Midbrain (tissue), 1 donor: ENCODE results near the gene KCND2.

Experiments
- DNase-seq: peaks from one replicate; lab custom pipeline; 2025; lab: John Stamatoyannopoulos, UW

The KCND2 gene

DNA sequence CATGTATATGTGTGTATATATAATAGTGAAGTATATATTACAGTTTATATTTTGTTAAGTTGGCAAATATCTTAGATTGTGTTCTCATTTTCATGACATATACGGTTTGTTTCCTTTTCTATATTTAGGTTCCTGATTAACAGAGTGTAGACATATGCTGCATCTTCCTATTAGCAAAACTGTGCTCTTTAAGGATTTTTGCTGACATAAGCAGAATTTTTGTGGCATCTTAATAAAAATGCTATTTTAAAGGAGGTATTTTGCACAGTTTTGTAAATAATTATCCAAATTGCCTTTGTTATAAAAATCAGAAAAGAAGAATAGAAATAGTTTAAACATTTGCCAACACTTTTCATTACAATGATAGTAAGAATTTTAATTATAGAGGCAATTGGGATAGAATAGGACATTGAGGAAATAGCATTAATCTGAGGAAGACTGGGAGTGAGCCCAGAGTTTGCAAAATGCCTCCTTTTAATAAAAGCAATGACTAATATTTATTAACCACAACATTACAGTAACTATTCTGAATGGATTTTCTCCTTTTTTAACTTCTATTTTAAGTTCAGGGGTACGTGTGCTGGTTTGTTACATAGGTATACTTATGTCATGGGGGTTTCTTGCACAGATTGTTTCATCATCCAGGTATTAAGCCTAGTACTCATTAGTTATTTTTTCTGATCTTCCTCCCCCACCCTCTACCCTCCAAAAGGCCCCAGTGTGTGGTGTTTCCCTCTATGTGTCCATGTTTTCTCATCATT lies 38.2 kb downstream of the KCND2 start:
- DNase-seq: no peak

- DNase-seq: no peak
Measured at GRCh38 chr7:120320218-120320961, 47.4 kb downstream of the KCND2 start.

DNA sequence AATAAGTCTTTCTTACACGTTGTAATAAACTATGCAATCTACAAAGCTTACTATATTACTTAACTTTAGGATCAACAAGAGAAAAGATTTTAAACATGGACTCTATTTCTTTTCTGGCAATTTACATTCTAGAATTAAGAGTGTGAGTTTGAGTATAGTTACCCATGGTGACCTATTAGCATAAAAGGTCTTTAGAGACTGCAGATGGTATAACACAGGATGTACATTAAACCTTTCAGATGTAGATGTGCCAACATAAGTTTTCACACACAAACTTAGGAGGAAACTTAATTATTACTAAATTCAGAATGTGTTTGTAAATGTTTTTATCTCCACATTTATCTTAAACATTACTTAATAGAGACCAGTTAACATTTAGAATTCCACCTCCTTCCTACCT lies 54.1 kb downstream of the KCND2 start:
- DNase-seq: no peak

DNA sequence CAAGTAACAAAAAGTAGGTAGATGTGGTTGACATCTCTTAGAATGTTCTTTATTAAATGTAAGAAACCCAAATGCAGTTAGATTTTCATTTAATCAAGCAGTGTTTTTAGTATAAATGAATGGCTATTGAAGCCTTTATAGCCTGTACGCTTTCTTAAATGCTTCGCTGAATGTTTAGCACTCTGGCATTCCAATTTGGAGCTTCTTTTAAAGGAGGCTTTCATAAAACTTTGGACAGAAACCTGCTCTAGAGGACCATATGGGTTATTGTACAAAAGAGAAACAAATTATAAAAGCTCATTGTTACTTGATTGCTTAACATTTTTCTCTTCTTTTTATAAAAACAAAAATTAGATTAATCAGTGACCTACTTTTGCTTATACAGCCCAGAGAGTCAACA lies 59.5 kb downstream of the KCND2 start:
- DNase-seq: no peak

DNA sequence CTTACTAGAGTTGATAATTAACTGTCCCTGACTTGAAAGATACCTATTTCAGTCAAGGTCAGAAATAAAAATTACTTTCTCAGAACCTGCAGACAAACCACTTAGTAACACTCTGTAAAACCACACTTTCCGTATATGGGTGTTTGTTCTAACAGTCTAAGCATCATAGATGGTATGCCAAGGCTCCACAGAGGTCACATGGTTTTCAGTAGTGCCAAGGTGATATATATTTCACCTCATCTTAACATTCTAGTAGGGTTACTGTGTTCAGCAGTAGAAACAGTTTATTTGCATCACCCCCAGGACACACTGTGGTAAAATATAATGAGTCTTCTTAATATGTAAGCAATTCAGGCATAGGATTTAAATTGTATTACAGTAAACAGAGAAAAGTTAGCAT lies 61.5 kb downstream of the KCND2 start:
- DNase-seq: no peak

DNA sequence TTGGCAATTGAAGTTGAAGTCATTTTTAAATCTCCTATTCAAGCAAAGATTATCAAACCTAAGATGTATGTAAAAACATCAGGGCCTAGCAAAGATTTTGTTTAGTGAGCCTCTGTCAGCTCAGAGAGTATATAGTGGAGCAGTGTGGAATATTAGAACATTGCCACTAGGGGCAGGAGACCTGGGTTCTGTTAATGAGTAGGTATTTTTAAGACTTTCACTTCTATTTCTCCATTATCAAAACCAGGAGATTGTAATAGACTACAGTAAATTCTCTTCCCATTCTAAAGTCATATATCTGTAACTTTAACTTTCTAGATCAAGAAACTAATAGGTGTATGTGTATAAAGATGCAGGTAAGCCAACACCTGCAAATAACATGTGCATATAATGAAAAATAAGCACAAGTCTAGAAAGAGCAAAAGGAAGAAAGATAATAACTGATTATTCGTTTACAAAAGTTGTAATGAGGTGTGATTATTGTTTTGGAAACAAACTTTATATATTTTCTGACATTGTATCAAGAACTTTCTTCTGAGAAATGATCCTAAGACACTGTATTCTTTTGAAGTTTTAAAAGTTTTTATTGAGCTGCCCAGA lies 64.4 kb downstream of the KCND2 start:
- no peak for DNase-seq

DNA sequence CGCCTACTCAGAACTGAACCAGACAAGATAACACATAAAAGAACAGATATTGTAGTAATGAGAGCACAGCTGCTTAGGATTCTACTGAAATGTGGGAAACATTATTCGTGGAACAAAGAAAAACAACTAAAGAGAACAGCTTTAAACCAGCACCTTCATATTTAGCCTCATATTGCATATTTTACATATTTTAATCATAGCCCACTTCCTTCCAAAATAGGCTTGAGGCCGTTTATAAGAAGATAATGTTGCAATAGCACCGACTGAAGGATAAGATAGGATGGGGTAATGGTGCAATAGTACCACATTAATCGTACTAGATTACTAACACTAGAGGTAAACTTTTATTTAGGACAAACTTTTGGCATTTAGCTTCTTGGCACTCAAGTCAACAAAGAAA lies 71.3 kb downstream of the KCND2 start:
- no peak for DNase-seq

GRCh38 chr7:120353171-120353570 lies 80.2 kb downstream of the KCND2 start:
- DNase-seq: no peak

DNA sequence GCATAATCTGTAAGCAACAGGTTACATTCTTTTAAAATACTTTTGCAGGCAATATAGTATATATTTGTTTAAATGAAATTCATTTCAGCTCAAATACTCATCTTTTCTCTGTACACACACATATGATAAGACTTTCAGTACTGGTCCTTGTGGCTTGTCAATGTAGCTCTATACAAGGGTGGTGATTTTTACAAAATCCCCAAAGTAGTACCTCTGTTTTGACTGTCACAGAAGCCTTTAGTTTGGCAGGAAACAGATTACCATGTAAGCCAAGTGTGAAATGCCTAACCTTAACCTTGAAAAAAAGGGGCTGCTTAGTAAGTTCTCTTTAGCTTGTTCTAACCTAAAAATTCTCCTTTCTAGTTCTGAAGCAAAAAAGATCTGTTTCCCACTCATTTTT lies 87.9 kb downstream of the KCND2 start:
- no peak for DNase-seq

DNA sequence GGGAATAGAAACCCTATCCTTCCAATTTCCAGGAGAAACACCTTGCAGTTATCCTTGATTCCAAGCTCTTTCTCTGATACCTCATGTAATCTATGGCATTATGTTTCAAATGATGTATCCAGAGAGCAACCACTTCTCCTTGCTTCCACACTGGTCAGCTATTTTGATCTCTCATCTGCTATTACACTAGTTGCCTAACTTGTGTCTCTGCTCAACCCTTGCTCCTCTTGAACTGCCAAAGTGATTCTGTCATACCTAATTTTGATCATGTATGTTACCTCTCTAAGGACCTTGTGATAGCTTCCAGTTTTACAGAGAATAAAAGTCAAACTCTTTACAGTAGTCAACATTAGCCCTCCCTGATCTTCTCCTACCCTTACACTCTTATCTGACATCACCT lies 90.4 kb downstream of the KCND2 start:
- no peak for DNase-seq

- no peak for DNase-seq
Measured at GRCh38 chr7:120370954-120371353, 98.0 kb downstream of the KCND2 start.

GRCh38 chr7:120373174-120373573 lies 100.2 kb downstream of the KCND2 start:
- no peak for DNase-seq

GRCh38 chr7:120394595-120394994 lies 121.6 kb downstream of the KCND2 start:
- no peak for DNase-seq

GRCh38 chr7:120395526-120396019 lies 122.6 kb downstream of the KCND2 start:
- DNase-seq: no peak

GRCh38 chr7:120398284-120399000 lies 125.5 kb downstream of the KCND2 start:
- no peak for DNase-seq

- DNase-seq: no peak
Measured at GRCh38 chr7:120400806-120401455, 128.0 kb downstream of the KCND2 start.

DNA sequence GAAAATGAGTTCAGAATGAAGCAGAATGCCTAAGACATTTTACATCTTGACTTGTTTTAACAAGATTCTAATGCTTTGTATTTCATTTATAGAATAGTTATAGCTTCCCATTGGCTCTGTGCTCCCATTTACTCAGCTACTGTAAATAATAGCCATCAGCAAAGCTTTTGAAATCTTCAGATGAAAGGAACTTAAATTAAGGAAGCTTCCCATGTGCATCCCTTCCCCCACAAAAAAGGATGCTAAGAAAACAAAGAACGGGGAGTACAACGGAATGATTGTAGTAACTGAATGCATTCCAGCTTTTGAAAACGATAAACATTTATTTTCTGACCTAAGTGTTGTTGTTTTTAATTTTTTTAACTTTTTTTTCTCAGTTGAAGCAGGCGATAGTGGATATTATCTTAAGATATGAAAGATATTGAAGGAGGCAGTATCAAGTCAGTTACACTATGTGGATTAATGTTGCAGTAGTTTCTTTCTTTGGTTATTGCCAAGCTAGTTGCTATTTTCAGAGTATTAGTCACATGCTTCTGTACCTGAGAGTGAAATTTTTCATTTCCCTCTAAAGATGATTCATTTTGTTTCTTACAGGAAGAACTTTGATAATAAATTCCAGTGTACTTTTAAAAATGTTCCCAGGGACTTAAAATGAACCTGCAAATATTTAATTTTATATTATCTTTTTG lies 129.2 kb downstream of the KCND2 start:
- no peak for DNase-seq

GRCh38 chr7:120402801-120403200 lies 129.8 kb downstream of the KCND2 start:
- no peak for DNase-seq

- no peak for DNase-seq
Measured at GRCh38 chr7:120404042-120404441, 131.1 kb downstream of the KCND2 start.

DNA sequence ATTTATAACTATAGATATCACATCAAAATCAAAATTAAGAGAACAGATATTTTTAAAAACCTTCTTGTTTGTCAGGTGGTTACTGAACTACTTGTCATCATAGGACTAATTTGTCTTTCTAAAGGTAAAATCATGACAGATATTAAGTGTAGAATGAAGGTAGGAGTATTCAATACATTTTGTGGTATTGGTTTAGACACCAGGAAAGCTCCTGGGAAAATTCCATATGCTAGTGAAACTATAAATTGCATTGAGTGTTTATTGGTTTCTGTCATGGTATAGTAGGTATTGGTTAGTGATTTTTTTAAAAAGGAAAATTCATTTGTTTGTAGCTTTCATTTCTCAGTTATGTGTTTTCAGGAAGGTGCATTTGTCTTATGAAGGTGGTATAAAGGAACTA lies 132.7 kb downstream of the KCND2 start:
- no peak for DNase-seq

DNA sequence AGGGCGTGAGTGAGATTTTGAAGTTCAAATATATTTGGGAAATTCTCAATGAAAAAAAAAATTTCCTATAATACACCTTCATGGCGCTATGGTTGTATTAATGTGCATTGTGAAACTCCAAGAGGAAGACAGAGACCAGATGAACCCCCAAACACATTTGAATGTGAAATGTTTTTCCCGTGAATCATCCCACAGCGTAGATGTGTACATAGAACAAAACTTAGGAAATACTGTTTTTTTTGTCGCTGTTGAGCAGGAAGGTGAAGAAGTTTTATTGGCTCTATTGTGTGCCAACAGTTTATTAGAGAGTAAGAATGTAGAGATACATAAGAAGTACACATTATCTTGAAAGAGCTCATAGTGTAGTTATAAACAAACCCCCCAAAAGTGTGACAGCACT lies 134.0 kb downstream of the KCND2 start:
- no peak for DNase-seq
